GM23338 (cell line): ENCODE results near the gene ONECUT3.

Source experiments
- POLR2AphosphoS5 ChIP-seq: IDR thresholded peaks from 2 replicates; pipeline ENCODE4 v1.6.1; 2016; ENCODE audit warnings: antibody characterized with exemption, low read depth
- TF ChIP-seq, protein P1 (sequence below), 2 experiments: fragments of 200-600 bp in 1 of 2; sonication (generic) in 1 of 2; conservative IDR thresholded peaks; 2 replicates each; pipeline versions ENCODE4 v1.5.1 to v1.6.1; 2016 to 2017; ENCODE audit warnings: antibody characterized with exemption in 2 of 2, low read depth in 2 of 2, mild to moderate bottlenecking in 2 of 2, moderate library complexity in 1 of 2

- TF ChIP-seq, protein P1, sequence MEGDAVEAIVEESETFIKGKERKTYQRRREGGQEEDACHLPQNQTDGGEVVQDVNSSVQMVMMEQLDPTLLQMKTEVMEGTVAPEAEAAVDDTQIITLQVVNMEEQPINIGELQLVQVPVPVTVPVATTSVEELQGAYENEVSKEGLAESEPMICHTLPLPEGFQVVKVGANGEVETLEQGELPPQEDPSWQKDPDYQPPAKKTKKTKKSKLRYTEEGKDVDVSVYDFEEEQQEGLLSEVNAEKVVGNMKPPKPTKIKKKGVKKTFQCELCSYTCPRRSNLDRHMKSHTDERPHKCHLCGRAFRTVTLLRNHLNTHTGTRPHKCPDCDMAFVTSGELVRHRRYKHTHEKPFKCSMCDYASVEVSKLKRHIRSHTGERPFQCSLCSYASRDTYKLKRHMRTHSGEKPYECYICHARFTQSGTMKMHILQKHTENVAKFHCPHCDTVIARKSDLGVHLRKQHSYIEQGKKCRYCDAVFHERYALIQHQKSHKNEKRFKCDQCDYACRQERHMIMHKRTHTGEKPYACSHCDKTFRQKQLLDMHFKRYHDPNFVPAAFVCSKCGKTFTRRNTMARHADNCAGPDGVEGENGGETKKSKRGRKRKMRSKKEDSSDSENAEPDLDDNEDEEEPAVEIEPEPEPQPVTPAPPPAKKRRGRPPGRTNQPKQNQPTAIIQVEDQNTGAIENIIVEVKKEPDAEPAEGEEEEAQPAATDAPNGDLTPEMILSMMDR (conservative IDR thresholded peaks at IDR 0.05; ENCODE audit: low read depth in 2 of 2), result no peak
- TF ChIP-seq POLR2AphosphoS5, result no peak
Observed at GRCh38 chr19:1799695-1800342, 46.5 kb downstream of the ONECUT3 start.
